A673 (cell line): ENCODE measurements around the gene ZNF570. TPM values are rescaled to one million over a fixed set of nuclear protein-coding genes. Genes with fewer than 3 reads are reported as not detected.

Experiments
- Bru-seq: library from RNA; stranded (reverse); fragments of 400-500 nt; gene quantifications from one replicate; lab custom pipeline; 2021; lab: Mats Ljungman, UMichigan
- BruChase-seq, 2 experiments: library from RNA; stranded (reverse); fragments of 400-500 nt; gene quantifications; one replicate each; lab custom pipeline; 2021; lab: Mats Ljungman, UMichigan
- BruUV-seq: library from RNA; stranded (reverse); fragments of 400-500 nt; replicated peaks from 2 replicates; lab custom pipeline; 2021; lab: Mats Ljungman, UMichigan
- CTCF ChIA-PET: fragments of 300-600 bp; sonication (Branson Sonifier 250); formaldehyde crosslinking; loops from one replicate; lab custom pipeline; 2022; ENCODE audit warnings: antibody characterized with exemption; lab: Charles Lee
- POLR2A ChIA-PET: fragments of 300-600 bp; sonication (Branson Sonifier 250); formaldehyde crosslinking; loops from one replicate; lab custom pipeline; 2022; ENCODE audit warnings: antibody characterized with exemption; ENCODE audit not compliant: low non-redundant PET; lab: Charles Lee
- DNase-seq: peaks from one replicate; pipeline ENCODE4 v3.0.0-alpha.2; 2015; ENCODE audit warnings: low spot score
- H3K27ac ChIP-seq: fragments of 200-600 bp; sonication (generic); 2 replicates; pipeline ENCODE4 v1.5.1; 2016; ENCODE audit warnings: mixed run types, low read depth, mild to moderate bottlenecking, mixed read lengths, antibody characterized with exemption, low read length; ENCODE audit not compliant: poor library complexity, severe bottlenecking
- H3K27me3 ChIP-seq: fragments of 200-600 bp; sonication (generic); replicated peaks from 2 replicates; pipeline ENCODE4 v1.6.1; 2017; ENCODE audit warnings: mixed run types, low read depth, mild to moderate bottlenecking, mixed read lengths, antibody characterized with exemption, low read length; ENCODE audit not compliant: insufficient read depth, poor library complexity
- H3K36me3 ChIP-seq: fragments of 200-600 bp; sonication (generic); 2 replicates; pipeline ENCODE4 v1.6.1; 2016; ENCODE audit warnings: mixed run types, mild to moderate bottlenecking, mixed read lengths, antibody characterized with exemption, low read length; ENCODE audit not compliant: insufficient read depth, poor library complexity, severe bottlenecking
- H3K4me1 ChIP-seq: fragments of 200-600 bp; sonication (generic); 2 replicates; pipeline ENCODE4 v1.6.1; 2017; ENCODE audit warnings: mixed run types, mild to moderate bottlenecking, mixed read lengths, antibody characterized with exemption, low read length; ENCODE audit not compliant: insufficient read depth, poor library complexity, severe bottlenecking
- H3K4me3 ChIP-seq: fragments of 200-600 bp; sonication (generic); 2 replicates; pipeline ENCODE4 v1.5.1; 2016; ENCODE audit warnings: low read depth, mixed run types, mild to moderate bottlenecking, mixed read lengths, low read length; ENCODE audit not compliant: poor library complexity, severe bottlenecking
- H3K9me3 ChIP-seq: fragments of 200-600 bp; sonication (generic); 2 replicates; pipeline ENCODE4 v1.6.1; 2016; ENCODE audit warnings: mixed run types, low read depth, mild to moderate bottlenecking, mixed read lengths, antibody characterized with exemption, low read length; ENCODE audit not compliant: poor library complexity, severe bottlenecking
- EZH2 ChIP-seq: fragments of 200-600 bp; sonication (generic); IDR thresholded peaks from 2 replicates; pipeline ENCODE4 v1.6.1; 2017; ENCODE audit warnings: borderline replicate concordance, low read depth, mild to moderate bottlenecking, mixed read lengths, antibody characterized with exemption, low read length; ENCODE audit not compliant: poor library complexity, severe bottlenecking
- intact Hi-C: fragments of 100-400 bp; cut with micrococcal nuclease; formaldehyde crosslinking; loops from one replicate; pipeline ENCODE4 v1.10.0; 2022; ENCODE audit not compliant: unreplicated experiment
- long read RNA-seq: library from polyadenylated mRNA; stranded (forward); transcript quantifications from one replicate; pipeline ENCODE4 v2.0.0, GENCODE V29; 2022
- total RNA-seq: library from RNA; stranded (reverse); gene quantifications from 2 replicates; pipeline ENCODE4 v1.2.3, GENCODE V29; 2021
- TF ChIP-seq, protein P1 (sequence below): fragments of 300-800, 200-600 bp; sonication (generic); conservative IDR thresholded peaks from 2 replicates; pipeline ENCODE4 v1.5.1; 2017; ENCODE audit warnings: low read depth, mild to moderate bottlenecking, antibody characterized with exemption, low read length, moderate library complexity, mixed read lengths

The ZNF570 gene
- 5.0 and 5.4 TPM in 2 replicates for total RNA-seq
- percentile 58 among the genes with signal in this experiment for Bru-seq, nascent RNA
- BruChase-seq, experiment 1, labeled RNA remaining after a 2-hour chase: percentile 63 among the genes with signal in this experiment
- BruChase-seq, experiment 2, labeled RNA remaining after a 6-hour chase: percentile 63 among the genes with signal in this experiment
- long read RNA-seq, full-length matches to known transcripts: 3 of 4 reads
- long read RNA-seq, partial matches to known transcripts: 1 of 4 reads
- long read RNA-seq, other reads (novel, unspliced or antisense): 0 of 4 reads

DNA sequence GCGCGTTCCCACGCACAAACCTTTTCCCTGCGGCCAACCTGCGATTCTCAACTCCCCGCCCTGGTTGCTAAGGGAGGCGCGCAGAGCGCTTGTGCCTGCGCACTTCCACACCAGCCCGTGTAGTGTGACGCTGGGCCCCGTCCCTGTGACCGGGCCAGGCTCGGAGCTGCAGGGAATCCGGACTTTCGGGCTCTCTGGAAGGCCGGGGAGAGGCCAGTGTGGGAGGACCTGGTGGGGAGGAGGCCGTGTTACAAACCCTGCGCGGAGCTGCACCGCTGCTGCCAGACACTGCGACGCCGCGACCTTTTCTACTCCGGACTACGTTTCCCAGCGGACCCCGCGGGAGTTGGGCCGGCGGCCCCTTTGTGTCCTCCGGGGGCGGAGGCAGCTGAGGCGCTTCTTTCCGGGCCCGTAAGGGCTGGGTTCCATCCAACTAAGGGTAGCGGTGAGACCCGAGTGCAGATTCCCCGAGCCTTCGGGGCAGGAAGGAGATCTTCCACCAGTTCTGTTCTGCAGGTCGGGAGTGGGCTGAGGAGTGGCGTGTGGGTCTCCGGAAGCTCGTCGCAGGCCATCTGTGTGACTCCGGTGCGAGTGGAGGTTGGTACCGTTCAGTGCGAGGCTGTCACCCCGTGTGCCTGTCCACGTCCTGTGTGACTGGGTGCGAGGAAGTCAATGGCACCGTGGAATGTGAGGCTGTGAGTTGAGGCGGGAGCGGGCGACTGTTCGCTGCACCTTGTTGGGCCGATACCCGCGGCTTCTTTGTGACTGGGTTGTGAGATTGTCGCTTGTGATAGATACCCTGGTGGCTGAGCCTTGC, at the start of gene ZNF570:
Gene ZNF570 (plus strand): TSS at position 396 of the 817 bp plus-strand sequence. CDS start 999 bp downstream, outside the sequence.
- DNase-seq: peak; percentile 93
- intact Hi-C loops: no loop called here
- TF ChIP-seq EZH2: no peak
- TF ChIP-seq, protein P1, sequence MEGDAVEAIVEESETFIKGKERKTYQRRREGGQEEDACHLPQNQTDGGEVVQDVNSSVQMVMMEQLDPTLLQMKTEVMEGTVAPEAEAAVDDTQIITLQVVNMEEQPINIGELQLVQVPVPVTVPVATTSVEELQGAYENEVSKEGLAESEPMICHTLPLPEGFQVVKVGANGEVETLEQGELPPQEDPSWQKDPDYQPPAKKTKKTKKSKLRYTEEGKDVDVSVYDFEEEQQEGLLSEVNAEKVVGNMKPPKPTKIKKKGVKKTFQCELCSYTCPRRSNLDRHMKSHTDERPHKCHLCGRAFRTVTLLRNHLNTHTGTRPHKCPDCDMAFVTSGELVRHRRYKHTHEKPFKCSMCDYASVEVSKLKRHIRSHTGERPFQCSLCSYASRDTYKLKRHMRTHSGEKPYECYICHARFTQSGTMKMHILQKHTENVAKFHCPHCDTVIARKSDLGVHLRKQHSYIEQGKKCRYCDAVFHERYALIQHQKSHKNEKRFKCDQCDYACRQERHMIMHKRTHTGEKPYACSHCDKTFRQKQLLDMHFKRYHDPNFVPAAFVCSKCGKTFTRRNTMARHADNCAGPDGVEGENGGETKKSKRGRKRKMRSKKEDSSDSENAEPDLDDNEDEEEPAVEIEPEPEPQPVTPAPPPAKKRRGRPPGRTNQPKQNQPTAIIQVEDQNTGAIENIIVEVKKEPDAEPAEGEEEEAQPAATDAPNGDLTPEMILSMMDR: no peak
- Histone ChIP-seq H3K36me3 (peaks cover 11% of the 10 kb centered on the region), H3K9me3 (peaks cover 21% of the 10 kb centered on the region), H3K27ac (peak within 1 kb of the TSS; percentile 74), H3K4me1 (peaks cover 2% of the 10 kb centered on the region), H3K27me3 (no peaks in the 10 kb centered on the region), H3K4me3 (peak within 1 kb of the TSS; percentile 65)
- POLR2A ChIA-PET: no interaction called here
- TSS peak; percentile 47 for BruUV-seq
- CTCF ChIA-PET: no interaction called here

DNA sequence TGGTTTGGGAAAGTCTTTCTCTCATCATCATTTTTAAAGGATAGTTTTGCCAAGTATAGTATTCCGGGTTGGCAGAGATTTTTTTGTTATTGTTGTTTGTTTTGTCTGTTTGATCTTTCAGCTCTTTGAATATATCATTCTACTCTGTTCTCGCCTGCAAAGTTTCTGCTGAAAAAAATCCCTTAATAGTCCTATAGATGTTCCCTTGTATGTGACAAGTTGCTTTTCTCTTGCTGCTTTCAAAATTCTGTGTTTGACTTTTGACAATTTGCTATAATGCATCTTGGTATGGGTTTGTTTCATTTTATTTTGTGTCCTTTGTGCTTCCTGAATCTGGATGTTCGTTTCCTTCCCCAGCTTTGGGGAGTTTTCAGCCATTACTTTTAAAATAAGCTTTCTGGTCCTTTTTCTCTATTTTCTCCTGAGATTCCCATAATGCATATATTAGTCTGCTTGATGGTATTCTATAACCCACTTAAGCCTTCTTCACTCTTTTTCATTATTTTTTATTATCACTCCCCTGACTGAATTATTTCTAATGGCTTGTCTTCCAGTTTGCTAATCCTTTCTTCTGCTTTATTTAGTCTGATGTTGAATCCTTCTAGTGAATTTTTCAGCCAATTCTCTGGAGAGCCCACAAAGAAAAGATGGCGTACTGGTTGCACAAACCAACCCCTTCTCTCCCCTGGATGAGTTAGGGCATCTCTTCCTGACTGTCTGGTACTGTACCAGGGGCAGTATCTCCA, 16.5 kb upstream of the ZNF570 start:
- ChIA-PET CTCF (no interaction called here), POLR2A (no interaction called here)
- no TSS peak for BruUV-seq
- intact Hi-C loops: no loop called here
- H3K27me3 ChIP-seq: no peaks in the 10 kb centered on the region
- DNase-seq: no peak
- no peaks in the 10 kb centered on the region for H3K36me3 ChIP-seq
- peaks cover 87% of the 10 kb centered on the region for H3K9me3 ChIP-seq
- no peak overlapping the region for H3K4me3 ChIP-seq
- H3K4me1 ChIP-seq: no peaks in the 10 kb centered on the region
- no peak overlapping the region for H3K27ac ChIP-seq
- TF ChIP-seq, protein P1: no peak
- no peak for TF ChIP-seq EZH2

DNA sequence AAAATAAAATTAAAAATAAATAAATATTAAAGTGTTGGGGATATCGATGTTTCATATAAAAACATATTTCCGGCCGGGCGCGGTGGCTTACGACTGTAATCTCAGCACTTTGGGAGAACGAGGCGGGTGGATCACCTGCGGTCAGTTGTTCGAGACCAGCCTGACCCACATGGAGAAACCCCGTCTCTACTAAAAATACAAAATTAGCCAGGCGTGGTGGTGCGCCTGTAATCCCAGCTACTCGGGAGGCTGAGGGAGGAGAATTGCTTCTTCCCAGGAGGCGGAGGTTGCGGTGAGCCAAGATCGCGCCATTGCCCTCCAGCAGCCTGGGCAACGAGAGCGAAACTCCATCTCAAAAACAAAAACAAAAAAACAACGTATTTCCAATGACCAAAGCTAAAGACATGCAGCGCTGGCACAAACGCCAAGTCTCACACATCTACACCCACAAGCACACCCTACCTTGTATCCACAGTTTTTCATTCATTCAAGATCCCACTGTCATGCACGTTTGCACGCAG, 2.8 kb upstream of the ZNF570 start:
- TSS peak; percentile 48 for BruUV-seq
- DNase-seq: no peak
- H3K9me3 ChIP-seq: peaks cover 17% of the 10 kb centered on the region
- ChIA-PET CTCF (no interaction called here), POLR2A (interaction anchor here (0.9 kb wide), 1 partner anchor 96 kb away, joined by 3 read pairs; the partner anchor contains the start of gene ZNF527)
- intact Hi-C loops: no loop called here
- H3K4me1 ChIP-seq: peaks cover 2% of the 10 kb centered on the region
- no peaks in the 10 kb centered on the region for H3K27me3 ChIP-seq
- peak overlapping the region; percentile 87 for H3K27ac ChIP-seq
- peak overlapping the region; percentile 70 for H3K4me3 ChIP-seq
- peaks cover 22% of the 10 kb centered on the region for H3K36me3 ChIP-seq
- no peak for TF ChIP-seq EZH2
- TF ChIP-seq, protein P1: no peak
